Stimulated activated CD8-positive, alpha-beta memory T cell treated with anti-CD3 and anti-CD28 coated beads, Interleukin-12 subunit alpha, Interleukin-12 subunit beta, amount 100 ng/mL, for 4 hours (primary cell): ENCODE data around the gene KLK1.

Experiments used
- DNase-seq: peaks from one replicate; pipeline ENCODE4 v3.0.0-alpha.2; 2020; ENCODE audit warnings: low read depth

KLK1 gene

DNA sequence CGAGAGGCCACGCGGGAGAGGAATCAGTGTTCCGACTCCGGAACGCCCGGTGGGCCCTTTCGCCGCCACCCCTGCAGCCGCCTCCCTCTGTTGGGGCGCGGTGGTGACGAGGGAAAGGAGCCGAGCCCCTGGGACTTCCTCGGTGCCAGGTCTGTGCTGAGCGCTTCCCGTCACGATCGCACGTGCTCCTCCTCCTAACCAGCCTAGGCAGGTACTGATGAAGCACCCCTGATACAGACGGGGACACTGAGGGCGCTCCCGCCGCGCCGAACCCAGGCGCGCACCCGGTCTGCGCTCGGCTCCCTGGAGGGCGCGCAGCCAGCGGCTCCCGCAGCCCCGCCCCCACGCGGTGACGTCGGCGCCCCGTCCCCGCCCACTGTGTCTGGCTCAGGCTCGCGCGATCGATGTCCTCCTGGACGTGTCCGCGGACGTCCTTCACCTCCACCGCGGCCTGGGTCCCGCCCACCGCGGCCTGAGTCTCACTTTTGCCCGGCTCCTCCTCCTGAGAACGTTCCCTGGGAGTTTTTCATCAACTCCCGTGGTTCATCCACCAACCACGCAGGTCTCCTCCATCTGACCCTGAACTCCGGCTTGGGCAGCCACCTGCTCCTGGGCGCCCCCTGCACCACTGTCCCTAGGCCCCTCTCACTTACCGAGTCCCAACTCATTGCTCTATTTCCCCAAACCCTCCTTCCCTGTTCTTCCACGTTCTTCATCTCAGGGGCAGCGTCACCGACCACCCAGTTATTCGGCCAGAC is 12.4 kb upstream of the KLK1 start:
- DNase-seq: peak; percentile 34

DNA sequence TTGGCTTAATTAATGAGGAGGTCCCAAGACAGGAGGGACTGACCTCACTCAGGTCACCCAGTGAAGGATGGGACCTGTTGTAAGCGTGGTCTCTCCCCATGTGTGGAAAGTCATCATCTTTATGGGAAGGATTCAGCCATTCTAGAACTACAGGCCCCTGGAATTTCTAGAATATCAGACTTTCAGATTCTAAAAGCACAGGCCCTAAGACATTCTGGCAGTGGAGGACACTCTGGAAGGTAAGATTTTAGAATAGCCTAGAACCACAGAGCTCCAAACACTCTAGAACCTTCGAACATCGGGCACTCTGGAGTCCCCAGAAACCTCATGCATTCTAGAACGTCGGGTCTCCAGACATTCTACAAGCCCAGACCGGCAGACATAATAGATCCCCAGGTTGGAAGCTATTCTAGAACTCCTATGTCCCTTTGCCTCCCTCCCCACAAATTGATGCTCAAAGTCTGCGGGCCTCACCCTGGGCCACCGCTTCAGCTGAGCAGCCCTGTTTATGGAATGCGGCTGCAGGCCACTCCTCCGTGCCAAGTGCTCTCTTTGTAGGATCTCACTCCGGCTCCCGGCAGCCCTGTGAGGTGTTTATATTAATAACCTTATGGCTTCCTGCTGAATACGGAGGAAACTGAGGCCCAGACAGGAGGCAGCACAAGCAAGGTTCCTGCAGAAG is 11.7 kb upstream of the KLK1 start:
- DNase-seq: no peak

DNA sequence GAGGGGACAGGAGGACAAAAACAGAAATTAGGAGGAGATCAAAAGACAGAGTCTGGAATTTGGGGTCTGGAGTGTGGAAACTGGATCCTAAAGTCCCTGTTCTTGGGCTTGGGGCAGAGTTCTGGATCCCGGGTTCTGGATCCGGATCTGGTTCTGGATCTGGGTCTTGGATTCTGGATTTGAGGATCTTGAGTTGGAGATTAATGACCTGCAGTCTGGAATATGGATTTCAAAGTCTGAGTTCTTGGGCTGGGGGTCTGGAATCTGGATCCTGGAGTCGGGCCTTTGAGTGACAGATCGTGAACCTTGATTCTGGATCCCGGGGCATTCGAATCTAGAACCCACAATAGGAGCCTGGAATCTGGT is 10.2 kb upstream of the KLK1 start:
- no peak for DNase-seq

DNA sequence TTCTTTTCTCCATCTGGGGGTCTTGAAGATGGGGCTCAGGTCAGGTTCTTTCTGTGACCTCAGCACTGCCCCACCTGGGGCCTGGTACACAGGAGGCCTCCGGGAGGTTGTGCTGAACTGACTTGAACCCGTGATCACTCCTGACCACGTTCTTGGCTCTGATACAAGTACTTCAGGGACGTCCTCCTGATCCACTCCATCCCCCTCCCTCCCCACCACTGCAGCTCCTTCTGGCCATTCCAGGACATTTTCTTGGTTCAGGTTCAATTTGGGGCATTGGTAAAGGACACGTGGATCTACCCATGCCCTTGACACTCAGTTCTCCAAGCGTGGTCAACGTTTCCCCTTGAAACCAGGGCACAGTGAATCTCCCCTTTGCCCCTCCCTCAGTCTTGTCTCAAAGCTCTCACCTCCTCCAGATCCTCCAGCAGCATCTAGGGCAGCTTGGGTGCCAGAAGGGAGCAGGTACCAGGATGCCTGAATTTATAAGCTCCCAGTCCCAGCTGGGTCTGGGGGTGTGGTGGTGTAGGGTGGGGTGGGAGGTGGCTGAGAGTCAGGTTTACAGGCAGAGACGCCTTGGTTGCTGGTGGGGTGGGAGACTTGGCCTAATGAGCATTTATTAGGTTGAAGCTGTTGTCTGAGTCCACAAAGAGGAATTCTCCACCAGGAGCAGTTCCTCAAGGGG is 9.7 kb upstream of the KLK1 start, which contains the start of gene KLK15:
TSS of gene KLK15 (minus strand) at position 458 of the 685 bp plus-strand sequence. CDS start 2,082 bp downstream, outside the sequence.
- DNase-seq: no peak

DNA sequence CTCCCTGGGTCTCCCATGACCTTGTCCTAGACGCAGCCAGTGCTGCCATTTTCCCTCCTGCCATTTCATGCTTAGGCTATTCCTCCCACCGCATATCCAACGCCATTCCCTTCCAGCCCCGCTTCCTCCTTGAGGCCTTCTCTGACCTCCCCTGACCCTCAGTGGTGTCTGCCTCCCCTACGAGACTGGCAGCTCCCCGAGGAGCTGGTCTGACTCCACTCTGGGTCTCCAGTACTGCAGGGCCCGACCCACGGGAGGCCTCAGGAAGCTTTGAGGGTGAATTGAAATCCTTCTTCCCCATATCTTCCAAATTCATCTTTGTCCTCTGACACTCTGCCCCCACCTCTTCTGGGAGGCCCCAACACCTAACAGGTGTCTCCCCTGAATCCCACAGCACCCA is 9.1 kb upstream of the KLK1 start:
- no peak for DNase-seq

DNA sequence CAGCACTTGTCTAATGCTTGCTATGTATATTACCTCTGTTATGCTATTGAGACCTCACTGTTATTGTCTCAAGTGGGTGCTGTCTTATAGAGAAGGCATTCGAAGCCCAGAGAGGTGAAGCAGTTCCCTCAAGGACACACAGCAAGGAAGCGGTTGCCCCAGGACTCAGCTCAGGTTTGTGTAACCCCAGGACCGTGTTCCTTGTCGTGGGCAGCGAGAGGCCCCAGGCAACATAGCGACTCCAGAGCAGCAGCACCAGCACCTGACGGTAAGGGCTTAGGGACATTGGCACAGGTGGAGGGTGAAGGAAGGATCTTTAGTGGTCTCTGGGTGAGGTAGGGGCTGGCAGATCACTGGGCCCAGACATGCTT is 7.4 kb upstream of the KLK1 start:
- no peak for DNase-seq

DNA sequence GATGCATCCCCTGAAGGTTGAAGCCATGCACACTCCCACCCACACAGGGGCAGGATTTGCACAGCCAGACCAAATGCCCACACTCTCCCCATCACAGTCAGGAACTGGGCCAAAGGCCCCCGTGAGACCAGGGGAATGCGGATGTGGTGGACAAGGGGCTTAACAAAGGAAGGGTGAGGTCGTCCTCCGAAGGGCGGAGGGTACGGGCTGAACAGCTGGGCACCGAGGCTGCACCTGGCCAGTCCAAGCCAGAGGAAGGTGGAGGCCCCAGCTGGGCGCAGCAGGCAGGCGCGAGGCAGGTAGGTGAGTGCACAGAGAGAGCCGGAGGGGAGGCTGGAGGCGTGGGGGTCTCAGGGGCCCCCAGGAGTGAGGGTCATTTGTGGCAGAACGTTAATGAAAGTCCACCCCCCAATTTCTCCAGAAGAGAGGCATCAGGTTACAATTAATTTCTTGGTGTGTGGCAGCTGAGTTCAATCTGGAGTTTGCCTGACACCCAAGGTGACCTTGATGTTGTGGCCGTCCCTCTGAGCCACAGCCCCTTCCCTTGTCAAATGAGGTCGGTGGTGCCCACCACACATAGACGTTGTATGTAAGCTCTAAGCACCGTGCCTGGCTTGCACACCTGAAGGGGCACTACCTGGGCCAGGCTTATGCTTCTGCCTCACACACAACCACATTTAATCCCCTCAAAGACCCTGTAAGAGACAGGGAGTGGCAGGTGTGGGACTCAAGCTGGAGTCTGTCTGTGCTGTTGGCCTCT is 6.9 kb upstream of the KLK1 start:
- no peak for DNase-seq

DNA sequence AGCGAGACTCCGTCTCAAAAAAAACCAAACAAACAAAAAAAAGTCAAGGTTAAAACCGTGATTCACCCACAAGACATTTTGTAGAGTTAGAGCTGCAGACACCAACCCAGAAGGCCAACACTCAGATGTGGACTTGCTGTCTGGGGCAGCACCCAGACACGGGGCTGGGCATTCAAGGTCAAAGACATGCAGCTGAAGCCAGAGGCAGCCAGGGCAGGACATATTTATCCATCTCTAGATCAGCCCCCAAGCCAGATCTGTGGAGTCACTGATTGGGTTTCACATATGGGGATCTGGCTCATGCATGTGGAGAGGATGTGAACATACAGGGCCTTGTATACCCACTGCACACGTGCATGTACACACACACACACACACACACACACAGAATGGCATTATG is 6.2 kb upstream of the KLK1 start:
- DNase-seq: no peak

DNA sequence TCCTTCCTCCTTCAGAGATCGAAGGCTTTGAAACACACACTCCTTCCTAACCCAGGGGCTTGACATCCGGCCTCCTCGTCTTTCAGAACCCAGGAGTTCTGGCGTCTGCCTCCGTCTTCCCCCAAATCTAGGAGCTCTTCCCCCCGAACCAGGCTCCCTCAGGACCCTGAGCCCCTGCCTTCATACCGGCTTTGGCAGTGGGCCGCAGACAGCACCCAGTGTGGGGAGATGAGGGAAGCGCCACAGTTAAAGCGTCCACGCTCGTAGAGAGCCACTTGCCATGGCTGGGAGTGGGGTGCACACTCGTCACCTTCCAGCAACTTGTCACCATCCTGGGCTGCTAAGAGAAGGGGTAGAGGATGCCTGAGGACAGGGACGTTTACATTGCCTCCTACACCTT is 3.9 kb upstream of the KLK1 start:
- DNase-seq: no peak

DNA sequence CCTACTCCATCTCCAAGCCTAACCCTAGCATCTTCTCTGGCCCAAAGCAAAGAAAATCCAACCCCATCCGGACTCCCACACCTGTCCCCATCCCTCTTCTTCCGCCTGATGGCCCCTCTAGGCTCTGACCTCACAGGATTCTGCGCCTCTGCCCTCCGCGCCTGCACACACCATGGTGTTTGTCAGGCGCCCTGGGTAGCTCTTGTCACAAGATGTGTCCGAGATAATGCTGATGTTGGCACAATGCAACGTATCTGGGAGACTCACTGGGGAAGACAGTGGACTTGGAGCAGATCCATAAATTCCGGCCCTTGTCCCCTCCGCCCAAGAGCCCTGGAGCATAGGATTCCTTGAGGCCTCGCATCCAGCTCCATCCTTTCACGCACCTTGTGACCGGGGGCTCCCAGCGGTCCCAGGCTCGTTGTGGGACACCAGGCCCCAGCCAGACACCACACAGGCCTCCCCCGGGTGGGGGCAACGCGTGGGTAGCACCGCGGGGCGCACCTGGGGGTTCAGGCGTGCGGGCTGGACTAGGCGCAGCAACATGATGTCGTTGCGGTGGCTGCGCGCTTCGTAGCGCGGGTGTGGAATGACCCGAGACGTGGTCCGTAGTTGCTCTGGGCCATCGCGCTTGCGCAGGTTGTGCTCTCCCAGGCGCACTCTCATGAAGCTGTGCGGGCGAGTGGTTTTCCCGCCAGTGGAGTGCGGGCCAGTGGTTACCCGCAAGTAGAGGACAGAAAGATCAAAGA is 3.1 kb upstream of the KLK1 start:
- no peak for DNase-seq

DNA sequence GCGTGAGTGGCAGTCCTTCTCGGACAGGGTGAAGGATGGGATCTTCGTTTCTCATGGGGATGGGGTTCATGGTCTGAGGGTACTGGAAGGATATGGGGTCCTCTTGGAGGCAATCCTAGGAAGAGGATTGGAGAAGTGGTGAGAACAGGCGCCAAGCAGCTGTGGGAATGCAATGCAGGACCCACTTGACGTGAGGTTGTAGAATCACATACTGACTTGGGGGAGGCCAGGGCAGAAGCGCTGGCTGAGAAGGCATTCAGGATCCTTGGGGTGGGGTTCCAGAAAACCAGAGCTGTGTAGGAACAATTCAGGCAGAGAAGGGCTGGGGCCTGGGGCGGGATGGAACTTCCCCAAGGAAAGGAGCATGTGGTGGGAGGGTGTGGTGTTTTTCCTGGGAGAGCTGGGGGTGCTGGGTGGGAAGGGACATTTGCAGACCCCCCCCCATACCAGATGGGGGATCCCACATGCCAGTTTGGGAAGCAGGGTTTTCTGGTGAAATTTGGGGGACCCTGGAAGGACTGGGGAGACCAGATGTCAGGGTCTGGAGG is 852 bp downstream of the KLK1 start:
- DNase-seq: no peak

DNA sequence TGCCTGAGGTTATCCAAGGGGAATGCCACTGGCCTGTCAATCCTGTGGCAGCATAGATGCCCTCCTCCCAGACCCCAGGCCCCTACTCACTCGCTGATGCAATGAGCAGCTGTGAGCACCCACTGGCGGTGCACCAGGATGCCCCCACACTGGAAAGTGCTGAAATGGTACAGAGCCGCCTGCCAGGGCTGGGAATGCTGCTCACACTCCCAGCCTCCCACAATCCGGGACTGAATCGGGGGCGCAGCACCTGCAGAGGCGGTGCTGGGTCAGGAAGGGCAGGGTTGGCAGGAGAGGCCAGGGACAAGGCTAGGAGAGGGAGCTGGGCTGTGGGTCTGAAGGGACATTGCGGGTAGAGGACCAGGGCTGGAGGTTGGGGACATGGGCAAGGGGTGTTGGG is 2.0 kb downstream of the KLK1 start:
- DNase-seq: no peak

DNA sequence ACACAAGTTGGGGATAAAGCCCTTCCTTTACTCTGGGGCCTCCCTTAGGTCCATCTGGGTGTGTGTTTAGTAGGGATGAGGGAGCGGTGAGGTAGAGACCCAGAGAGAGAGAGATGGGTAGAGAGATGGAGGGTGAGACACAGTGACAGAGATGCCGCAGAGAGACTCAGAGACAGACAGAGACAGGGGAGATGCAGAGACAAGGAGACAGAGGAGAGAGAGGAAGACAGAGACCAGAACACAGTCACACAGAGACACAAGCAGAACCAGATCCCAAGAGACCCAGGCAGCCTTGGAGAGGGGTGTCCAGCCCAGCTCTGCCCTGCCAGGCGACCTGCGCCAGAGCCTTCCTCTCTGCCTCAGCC is 2.4 kb downstream of the KLK1 start:
- no peak for DNase-seq

DNA sequence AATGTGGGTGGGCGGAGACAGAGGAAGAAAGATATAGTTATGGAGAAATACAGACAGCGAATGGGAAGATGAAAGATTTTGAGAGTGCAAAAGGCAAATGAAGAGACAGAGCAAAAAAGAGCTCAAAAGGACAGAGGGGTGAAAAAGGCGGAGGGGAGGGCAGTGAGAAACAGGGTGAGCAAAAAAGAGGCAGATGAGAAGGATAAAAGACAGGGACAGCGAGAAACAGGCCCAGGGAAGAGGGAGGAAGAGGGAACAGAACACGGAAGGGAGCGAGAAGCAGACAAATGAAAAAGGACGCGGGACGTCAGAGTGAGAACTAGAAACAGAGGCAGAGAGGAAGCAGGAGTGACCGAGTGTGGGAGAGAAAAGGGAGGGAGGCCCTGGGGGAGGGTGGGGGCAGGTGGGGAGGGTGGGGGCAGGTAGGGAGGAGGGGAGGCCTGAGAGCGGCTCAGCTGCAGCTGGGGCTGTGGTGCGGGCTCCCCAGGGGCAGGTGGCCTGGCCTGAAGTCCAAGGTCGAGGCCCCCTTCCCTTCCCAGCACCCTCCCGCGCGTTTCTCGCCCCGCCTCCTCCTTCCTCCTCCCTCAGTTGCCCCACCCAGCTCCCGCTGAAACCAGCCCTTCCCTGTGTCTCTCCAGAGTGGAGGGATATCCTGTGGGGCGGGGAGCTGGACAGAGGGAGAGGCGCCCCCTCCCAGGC is 2.9 kb downstream of the KLK1 start:
- no peak for DNase-seq

DNA sequence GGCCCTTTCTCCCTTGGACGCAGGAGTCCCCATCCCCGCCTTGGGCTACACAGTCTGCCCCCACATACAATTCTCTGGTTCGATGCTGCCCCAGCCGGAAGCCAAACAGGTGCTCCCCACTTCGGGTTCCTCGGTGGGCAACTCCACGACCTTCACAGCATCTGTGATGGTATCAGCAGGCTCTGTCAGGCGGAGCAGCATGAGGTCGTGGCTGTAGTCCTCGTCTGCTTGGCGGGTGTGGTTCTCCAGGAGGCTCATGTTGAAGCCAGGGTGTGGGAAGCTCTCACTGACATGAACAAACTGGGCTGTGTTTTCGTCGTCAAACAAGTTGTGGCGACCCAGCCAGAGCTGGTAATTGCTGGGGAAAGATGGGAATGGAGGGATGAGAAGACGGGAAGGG is 3.5 kb downstream of the KLK1 start:
- DNase-seq: no peak

DNA sequence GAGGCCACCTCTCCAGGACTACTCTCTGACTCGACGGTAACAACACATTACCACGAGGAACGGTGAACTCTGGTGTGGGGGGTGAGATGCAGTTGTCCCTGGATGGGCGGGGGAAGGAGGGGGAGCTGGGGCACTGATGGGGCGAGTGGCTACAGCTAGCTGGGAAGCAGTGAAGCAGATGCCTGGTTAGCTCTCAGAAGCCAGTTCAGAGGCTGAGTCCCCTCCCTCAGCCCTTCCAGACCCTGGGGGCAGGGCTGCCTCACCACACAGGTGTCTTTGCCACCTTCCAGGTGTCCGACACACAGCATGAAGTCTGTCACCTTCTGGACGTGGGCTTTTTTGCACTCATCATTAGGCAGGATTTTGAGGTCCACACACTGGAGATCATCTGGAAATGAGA is 4.0 kb downstream of the KLK1 start:
- DNase-seq: no peak

DNA sequence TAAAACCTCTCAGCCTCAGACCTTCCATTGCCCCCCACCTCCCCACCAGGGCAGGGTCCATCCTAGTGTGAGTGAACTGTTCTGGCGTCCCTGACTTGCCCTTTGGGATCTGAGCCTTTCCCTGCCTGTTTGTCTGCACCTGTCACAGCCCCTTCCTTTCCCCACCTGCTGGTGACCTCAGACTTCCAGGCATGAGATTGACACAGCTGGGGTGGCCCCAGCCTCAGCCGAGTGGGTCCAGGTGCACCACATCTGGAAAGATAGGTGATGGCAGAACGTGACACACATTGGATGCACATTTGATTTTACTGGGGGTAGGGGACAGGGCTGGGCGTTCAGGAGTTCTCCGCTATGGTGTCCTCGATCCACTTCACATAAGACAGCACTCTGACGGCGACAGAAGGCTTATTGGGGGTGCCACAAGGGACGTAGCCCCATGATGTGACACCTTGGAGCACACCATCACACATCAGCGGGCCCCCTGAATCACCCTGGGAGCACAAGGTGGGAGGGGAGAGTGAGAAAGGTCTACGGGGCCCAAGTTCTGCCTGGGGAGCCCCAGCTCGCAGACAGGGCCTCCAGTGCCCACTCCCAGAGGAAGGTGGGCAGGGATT is 4.6 kb downstream of the KLK1 start:
- no peak for DNase-seq

DNA sequence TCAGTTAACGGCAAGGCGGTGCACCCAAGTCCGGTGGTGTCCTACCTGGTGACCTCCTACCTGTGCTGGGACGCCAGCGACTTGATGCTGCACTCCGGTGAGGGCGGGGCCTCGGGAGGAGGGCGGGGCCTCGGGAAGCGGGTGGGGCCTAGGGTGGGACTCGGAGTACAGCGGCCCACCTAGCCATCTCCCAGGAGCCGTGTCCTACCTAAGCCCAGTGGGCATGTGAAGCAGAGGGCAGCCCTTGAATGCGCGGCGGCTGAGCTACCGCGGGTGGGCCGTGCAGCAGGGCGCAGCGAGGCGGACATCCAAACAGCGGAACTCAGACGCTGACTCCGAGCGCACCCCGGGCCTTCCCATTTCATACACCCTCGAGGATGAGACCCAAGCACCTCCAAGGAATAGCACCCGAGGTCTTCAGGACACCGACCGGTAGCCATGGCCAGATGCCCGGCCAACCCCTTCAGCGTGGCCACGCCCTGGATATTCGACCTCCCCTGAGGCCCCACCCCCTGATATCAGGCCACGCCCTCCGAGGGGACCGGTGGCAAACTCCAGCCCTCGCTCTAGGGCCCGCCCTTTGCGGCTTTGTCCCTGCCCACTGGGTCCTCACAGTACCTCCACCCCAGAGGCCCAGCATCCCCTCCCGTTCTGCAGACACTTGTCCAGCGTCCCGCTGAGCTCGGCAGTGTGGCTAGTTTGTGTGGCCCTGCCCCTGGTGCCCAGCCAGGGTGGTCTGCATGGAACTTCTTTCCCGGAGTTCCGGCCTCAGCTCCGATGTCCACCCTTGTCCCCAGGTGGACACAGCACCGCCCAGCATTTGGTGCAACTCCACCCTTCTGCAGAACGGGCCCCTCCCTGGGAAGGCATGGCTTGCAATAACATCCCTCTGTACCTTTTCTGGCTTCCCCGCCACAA is 5.4 kb downstream of the KLK1 start:
- DNase-seq: no peak

DNA sequence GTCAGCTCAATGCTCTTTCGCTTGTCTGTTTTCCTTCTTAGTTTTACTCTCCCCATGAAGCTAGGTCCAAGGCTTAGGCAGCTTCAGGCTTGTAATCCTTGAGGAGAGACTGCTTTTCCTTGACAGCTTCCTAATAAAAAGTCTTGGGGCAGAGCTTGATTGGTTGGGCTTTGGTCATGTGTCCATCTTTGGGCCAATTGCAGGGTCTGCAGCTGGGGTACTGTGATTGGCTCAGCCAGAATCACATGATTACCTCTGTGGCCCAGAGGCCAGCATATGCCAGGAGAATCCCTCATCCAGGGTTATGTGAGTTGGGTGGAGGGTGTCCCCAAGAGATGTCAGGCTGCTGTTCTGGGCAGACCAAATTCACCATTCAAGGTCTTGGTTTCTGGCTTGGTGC is 8.1 kb downstream of the KLK1 start:
- no peak for DNase-seq

DNA sequence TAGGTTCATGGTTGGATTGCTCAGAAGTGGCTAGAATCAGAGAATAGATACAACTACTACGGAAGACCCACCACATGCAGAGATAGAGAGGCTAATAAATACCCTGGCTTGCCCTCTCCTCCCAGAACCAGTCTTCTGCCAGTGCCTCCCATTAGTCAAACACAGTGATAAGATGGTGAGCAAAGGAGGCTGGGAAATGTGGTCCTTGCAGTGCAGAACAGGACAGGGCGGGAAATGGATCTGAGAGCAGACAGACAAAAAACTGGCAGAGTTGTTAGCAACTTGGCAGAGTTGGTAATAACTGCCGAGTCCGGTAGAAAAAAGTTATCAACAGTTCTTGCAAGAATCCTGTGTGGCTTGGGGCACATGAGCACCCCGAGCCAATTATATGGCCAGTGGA is 8.7 kb downstream of the KLK1 start:
- no peak for DNase-seq
